Calu3 (cell line): Measurements from ENCODE around the gene SLC22A14. TPM values are rescaled to one million over a fixed set of nuclear protein-coding genes. Genes with fewer than 3 reads are reported as not detected.

ENCODE experiments used
- BruUV-seq: library from RNA; stranded (reverse); fragments of 400-500 nt; replicated peaks from 2 replicates; lab custom pipeline; 2021; lab: Mats Ljungman, UMichigan
- CTCF ChIA-PET: fragments of 300-600 bp; sonication (Branson Sonifier 250); formaldehyde crosslinking; loops from one replicate; lab custom pipeline; 2022; ENCODE audit warnings: antibody characterized with exemption; lab: Charles Lee
- DNase-seq: peaks from one replicate; pipeline ENCODE4 v3.0.0; 2022
- H3K27ac Mint-ChIP-seq: one replicate; pipeline ENCODE4 v1.8.0; 2022; ENCODE audit warnings: mixed read lengths; ENCODE audit not compliant: unreplicated experiment
- H3K27me3 Mint-ChIP-seq: one replicate; pipeline ENCODE4 v1.8.0; 2022; ENCODE audit warnings: mixed read lengths; ENCODE audit not compliant: unreplicated experiment
- H3K36me3 Mint-ChIP-seq: one replicate; pipeline ENCODE4 v1.8.0; 2022; ENCODE audit warnings: mild to moderate bottlenecking, moderate library complexity, mixed read lengths; ENCODE audit not compliant: insufficient read depth, unreplicated experiment
- H3K4me1 Mint-ChIP-seq: one replicate; pipeline ENCODE4 v1.8.0; 2022; ENCODE audit warnings: mild to moderate bottlenecking, low read depth, mixed read lengths; ENCODE audit not compliant: unreplicated experiment
- H3K4me3 Mint-ChIP-seq: one replicate; pipeline ENCODE4 v1.8.0; 2022; ENCODE audit warnings: mild to moderate bottlenecking, low read depth, moderate library complexity, mixed read lengths; ENCODE audit not compliant: unreplicated experiment
- H3K9me3 Mint-ChIP-seq: one replicate; pipeline ENCODE4 v1.8.0; 2022; ENCODE audit warnings: low read depth, mixed read lengths; ENCODE audit not compliant: unreplicated experiment
- intact Hi-C: fragments of 100-400 bp; cut with micrococcal nuclease; formaldehyde crosslinking; loops from one replicate; pipeline ENCODE4 v1.10.0; 2022; ENCODE audit not compliant: unreplicated experiment
- total RNA-seq: library from RNA; stranded (reverse); gene quantifications from 2 replicates; pipeline ENCODE4 v1.2.3, GENCODE V29; 2022
- TF ChIP-seq, protein P1 (sequence below): fragments of 200-600 bp; IDR thresholded peaks from one replicate; pipeline ENCODE4 v1.8.0; 2022; ENCODE audit warnings: antibody characterized with exemption; ENCODE audit not compliant: unreplicated experiment

SLC22A14 gene
- total RNA-seq, 1 experiment from 2014 or later, result 1.8 TPM

GRCh38 chr3:38343797-38344594, 61.9 kb downstream of the SLC22A14 start:
- TF ChIP-seq, protein P1, sequence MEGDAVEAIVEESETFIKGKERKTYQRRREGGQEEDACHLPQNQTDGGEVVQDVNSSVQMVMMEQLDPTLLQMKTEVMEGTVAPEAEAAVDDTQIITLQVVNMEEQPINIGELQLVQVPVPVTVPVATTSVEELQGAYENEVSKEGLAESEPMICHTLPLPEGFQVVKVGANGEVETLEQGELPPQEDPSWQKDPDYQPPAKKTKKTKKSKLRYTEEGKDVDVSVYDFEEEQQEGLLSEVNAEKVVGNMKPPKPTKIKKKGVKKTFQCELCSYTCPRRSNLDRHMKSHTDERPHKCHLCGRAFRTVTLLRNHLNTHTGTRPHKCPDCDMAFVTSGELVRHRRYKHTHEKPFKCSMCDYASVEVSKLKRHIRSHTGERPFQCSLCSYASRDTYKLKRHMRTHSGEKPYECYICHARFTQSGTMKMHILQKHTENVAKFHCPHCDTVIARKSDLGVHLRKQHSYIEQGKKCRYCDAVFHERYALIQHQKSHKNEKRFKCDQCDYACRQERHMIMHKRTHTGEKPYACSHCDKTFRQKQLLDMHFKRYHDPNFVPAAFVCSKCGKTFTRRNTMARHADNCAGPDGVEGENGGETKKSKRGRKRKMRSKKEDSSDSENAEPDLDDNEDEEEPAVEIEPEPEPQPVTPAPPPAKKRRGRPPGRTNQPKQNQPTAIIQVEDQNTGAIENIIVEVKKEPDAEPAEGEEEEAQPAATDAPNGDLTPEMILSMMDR, result no peak
- no peaks in the 10 kb centered on the region for H3K27me3 Mint-ChIP-seq
- DNase-seq, result no peak
- CTCF ChIA-PET, result no interaction called here
- H3K4me3 Mint-ChIP-seq, result no peak overlapping the region
- H3K4me1 Mint-ChIP-seq, result no peaks in the 10 kb centered on the region
- H3K36me3 Mint-ChIP-seq, result peaks cover 22% of the 10 kb centered on the region
- H3K9me3 Mint-ChIP-seq, result no peaks in the 10 kb centered on the region
- no TSS peak for BruUV-seq
- intact Hi-C loops, result loop anchor here (10.0 kb wide), 1 partner anchor 111 kb away; the partner anchor contains the start of gene ACVR2B
- no peak overlapping the region for H3K27ac Mint-ChIP-seq

DNA sequence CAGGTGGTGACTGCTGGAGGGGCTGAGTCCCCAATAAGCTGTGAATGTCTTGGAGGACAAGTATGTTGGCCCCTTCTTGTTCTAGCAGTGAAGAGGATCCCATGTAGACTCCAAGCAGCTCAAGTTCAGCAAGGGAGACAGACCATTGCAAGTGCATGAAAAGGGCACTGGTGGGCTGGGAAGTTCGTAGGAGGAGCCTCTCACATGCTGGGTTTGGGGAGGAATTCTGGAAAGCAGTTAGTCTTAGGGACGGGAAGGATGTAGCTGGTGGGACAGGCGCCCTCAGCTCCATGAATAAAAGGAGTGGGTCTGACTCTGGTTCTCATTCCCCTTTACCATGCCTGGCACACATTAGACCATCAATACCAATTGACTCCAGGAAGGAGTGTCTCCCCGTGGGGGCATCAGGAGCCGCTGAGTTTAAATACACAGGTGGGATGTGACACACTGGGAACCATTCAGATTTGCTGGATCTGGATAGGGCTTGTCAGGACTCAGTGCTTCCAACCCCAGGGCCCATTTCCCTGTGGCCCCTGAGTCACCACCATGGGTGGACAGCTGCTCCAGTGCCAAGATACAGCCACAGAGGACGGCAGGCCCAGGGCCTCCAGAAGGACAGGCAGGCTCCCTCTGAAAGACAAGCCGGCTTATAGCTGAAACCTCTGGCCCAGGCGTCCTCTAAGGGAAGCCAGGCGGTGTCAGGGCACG, 63.9 kb downstream of the SLC22A14 start:
- Mint-ChIP-seq H3K27me3 (no peaks in the 10 kb centered on the region), H3K4me1 (no peaks in the 10 kb centered on the region), H3K27ac (peak overlapping the region; percentile 54), H3K9me3 (no peaks in the 10 kb centered on the region), H3K4me3 (no peak overlapping the region), H3K36me3 (peaks cover 22% of the 10 kb centered on the region)
- CTCF ChIA-PET, result interaction anchor here (0.7 to 2.0 kb wide), 7 partner anchors 18 to 400 kb away, joined by 3 to 12 read pairs (median 4); partner anchors contain the start of genes MYD88 and OXSR1
- TF ChIP-seq, protein P1, result no peak
- DNase-seq, result no peak
- intact Hi-C loops, result loop anchor here (5.0 to 10.0 kb wide), 2 partner anchors 109 to 136 kb away; partner anchors contain the start of gene ACVR2B
- BruUV-seq, result no TSS peak

GRCh38 chr3:38346587-38347410, 64.7 kb downstream of the SLC22A14 start, which contains the start of gene XYLB:
Gene XYLB (plus strand): TSS chr3:38346785. CDS start chr3:38346869, 84 bp downstream.
- BruUV-seq, result no TSS peak
- TF ChIP-seq, protein P1, result peak; percentile 69
- peak; percentile 91 for DNase-seq
- CTCF ChIA-PET, result interaction anchor here (0.7 to 2.0 kb wide), 7 partner anchors 19 to 401 kb away, joined by 3 to 12 read pairs (median 5); partner anchors contain the start of genes ACAA1, MYD88 and OXSR1
- Mint-ChIP-seq H3K27me3 (no peaks in the 10 kb centered on the region), H3K9me3 (no peaks in the 10 kb centered on the region), H3K4me1 (no peaks in the 10 kb centered on the region), H3K27ac (peak within 1 kb of the TSS; percentile 54), H3K36me3 (peaks cover 22% of the 10 kb centered on the region), H3K4me3 (no peak within 1 kb of the TSS)
- intact Hi-C loops, result loop anchor here (5.0 to 10.0 kb wide), 2 partner anchors 108 to 136 kb away; partner anchors contain the start of gene ACVR2B
